ENCODE data around the gene OBI1.

Gene OBI1

DNA sequence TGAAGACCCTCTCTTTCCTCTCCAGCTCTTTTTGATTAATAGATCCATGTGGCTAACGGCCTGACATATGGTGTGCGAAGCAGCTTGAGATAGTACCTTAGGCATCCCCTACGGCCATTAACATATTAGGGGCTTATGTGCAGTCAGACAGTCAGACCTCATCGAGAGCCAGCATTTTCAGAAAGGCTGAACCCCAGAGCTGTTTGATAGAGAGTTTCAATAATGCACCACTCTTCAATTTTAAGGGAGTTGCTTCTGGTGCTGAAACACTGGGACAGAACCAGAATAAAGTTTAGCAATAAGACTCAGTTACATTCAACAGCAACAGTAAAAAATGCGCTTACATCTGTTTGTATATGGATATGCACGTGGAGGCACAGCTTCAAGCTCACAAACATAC, 66.4 kb downstream of the OBI1 start:
- no peak for DNase-seq (ENCODE audit: low read depth)
- TF ChIP-seq, protein P1, sequence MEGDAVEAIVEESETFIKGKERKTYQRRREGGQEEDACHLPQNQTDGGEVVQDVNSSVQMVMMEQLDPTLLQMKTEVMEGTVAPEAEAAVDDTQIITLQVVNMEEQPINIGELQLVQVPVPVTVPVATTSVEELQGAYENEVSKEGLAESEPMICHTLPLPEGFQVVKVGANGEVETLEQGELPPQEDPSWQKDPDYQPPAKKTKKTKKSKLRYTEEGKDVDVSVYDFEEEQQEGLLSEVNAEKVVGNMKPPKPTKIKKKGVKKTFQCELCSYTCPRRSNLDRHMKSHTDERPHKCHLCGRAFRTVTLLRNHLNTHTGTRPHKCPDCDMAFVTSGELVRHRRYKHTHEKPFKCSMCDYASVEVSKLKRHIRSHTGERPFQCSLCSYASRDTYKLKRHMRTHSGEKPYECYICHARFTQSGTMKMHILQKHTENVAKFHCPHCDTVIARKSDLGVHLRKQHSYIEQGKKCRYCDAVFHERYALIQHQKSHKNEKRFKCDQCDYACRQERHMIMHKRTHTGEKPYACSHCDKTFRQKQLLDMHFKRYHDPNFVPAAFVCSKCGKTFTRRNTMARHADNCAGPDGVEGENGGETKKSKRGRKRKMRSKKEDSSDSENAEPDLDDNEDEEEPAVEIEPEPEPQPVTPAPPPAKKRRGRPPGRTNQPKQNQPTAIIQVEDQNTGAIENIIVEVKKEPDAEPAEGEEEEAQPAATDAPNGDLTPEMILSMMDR (IDR thresholded peaks at IDR 0.05; ENCODE audit: control insufficient read depth, insufficient read depth, low read depth, low read length, missing control alignments), result no peak
- H3K4me3 ChIP-seq (ENCODE audit: control insufficient read depth, low read depth, low read length), result no peak overlapping the region

DNA sequence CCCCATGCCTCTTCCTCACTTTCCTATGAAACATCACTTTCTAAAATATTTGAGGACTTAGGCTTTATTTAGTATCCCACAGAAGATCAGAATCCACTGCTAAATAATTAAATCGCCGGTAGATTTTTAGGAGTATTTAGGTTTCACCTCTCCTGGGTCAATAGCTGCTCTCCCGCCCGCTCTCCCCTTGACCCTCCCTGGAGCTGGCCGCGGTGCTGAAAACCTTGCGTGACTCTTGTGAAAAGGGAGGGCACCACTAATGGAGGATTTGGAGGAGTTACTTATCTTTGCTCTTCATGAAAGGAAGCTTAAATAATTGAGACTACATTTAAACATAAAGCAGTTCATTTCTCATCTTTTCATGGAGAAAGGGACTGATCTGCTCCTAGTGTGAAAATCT, 69.7 kb downstream of the OBI1 start:
- no peak overlapping the region for H3K4me3 ChIP-seq (ENCODE audit: control insufficient read depth, low read depth, low read length)
- TF ChIP-seq, protein P1 (IDR thresholded peaks at IDR 0.05; ENCODE audit: control insufficient read depth, insufficient read depth, low read depth, low read length, missing control alignments), result no peak
- DNase-seq (ENCODE audit: low read depth), result no peak

DNA sequence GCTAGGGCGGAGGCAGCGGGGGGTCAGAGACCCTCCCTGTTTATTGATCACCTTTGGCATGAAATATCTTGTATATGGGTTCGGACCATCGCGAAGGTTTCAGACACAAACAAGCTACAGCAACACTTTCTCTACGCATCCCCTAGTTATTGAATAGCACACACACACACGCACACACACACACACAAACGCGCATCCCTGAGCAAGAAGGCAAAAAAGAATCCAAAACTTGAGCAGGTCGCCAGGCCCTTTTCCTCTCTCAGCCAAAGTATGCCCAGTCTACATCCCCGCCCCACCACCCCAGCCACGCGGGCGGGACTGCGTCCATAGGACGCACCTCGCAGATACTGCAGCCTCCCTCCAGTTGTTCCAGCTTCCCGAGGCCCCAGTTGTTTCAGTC, 71.6 kb downstream of the OBI1 start:
- DNase-seq (ENCODE audit: low read depth), result no peak
- TF ChIP-seq, protein P1 (IDR thresholded peaks at IDR 0.05; ENCODE audit: control insufficient read depth, insufficient read depth, low read depth, low read length, missing control alignments), result no peak
- H3K4me3 ChIP-seq (ENCODE audit: control insufficient read depth, low read depth, low read length), result no peak overlapping the region

DNA sequence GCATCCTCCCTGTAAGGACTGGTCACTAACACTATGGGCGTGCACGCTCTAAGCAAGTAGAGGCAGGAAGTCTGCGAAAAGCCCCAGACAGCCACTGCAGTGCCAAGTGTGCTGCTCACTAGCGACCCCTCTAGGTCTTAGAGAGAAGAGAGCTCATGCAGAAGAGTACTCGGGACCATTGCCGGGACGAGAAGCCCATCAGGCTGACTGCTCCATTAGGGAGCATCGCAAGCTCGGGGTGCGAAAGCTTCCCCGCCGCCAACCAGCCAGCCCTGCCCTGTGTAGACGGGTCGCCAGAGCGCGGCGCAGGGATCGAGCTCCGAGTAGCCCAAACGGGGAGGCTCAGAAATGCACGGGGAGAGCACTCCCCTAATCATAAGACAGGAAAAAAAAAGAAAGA, 72.2 kb downstream of the OBI1 start:
- DNase-seq (ENCODE audit: low read depth), result no peak
- TF ChIP-seq, protein P1 (IDR thresholded peaks at IDR 0.05; ENCODE audit: control insufficient read depth, insufficient read depth, low read depth, low read length, missing control alignments), result no peak
- no peak overlapping the region for H3K4me3 ChIP-seq (ENCODE audit: control insufficient read depth, low read depth, low read length)

DNA sequence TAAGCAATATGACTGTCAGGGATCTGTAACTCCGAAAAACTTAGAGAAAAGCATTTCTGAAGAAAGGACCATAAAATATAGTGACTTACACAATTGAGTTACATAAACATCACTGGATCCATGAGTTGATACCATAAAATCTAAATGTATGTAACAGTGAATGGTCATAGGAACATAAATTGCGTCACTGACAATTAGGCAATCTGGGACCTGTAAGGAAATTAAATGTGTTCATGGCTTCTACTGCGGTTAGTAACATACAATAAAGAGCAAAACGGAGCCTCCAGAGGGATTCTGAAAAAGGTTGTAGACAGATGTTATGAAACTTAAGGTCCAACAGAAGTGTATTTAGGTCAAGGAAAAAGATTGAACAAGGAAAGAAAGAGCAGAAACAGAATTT, 82.7 kb downstream of the OBI1 start:
- H3K4me3 ChIP-seq (ENCODE audit: control insufficient read depth, low read depth, low read length), result no peak overlapping the region
- TF ChIP-seq, protein P1 (IDR thresholded peaks at IDR 0.05; ENCODE audit: control insufficient read depth, insufficient read depth, low read depth, low read length, missing control alignments), result no peak
- no peak for DNase-seq (ENCODE audit: low read depth)

DNA sequence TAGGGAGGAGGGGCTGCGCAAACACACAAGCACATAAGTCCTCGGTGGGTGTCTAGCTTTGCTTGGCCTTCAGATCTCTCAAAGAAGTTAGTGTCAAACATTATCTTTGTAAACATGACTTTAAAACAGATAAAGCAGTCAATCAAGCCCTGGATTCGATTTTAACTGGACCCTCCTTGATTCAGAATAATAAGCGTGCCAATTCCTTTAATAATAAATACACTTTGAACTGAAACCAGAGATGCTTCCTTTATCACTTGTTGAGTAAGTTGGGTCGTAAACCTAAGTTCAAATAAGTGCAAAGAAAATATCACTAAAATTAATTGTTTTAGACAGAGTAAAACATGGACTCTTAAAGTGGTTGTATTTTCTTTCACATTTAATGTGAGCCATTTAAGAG, 86.5 kb downstream of the OBI1 start:
- DNase-seq (ENCODE audit: low read depth), result no peak
- TF ChIP-seq, protein P1 (IDR thresholded peaks at IDR 0.05; ENCODE audit: control insufficient read depth, insufficient read depth, low read depth, low read length, missing control alignments), result no peak

DNA sequence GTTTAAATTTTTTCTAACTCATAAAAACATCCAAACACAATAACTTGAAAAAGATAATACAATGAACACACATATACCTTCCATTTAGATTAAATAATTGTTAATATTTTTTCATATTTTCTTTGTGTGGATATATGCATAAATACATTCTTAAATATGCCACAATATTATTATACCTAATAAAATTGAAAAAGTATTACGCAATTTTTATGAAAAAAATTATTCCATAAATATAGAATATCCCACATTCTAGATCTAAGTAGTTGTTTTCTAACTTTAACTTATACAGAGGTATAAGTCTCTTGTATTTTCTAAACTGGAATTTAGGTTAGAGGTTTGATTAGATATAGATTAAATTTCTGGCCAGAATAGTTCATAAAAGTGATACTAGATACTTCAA, 89.9 kb downstream of the OBI1 start:
- TF ChIP-seq, protein P1 (IDR thresholded peaks at IDR 0.05; ENCODE audit: control insufficient read depth, insufficient read depth, low read depth, low read length, missing control alignments), result no peak
- DNase-seq (ENCODE audit: low read depth), result no peak
- no peak overlapping the region for H3K4me3 ChIP-seq (ENCODE audit: control insufficient read depth, low read depth, low read length)

More for the DNA sequence above, 86.5 kb downstream of the OBI1 start:
- H3K4me3 ChIP-seq (ENCODE audit: control insufficient read depth, low read depth, low read length), result no peak overlapping the region
